Measurements from ENCODE around the gene CLIP2.
"Not testable (repeated sequence)": the region's sequence is repeated elsewhere in the genome, so short reads cannot be mapped to it uniquely, and the experiment has no call there.

CLIP2 gene

GRCh38 chr7:74345970-74346369 is 56.8 kb downstream of the CLIP2 start:
- DNase-seq (ENCODE audit: extremely low read depth, insufficient read length) = no peak
- H3K27me3 ChIP-seq (replicated peaks; ENCODE audit: control insufficient read depth, insufficient read depth, low read length) = no peaks in the 10 kb centered on the region
- no peak for TF ChIP-seq CTCF (IDR thresholded peaks at IDR 0.05; ENCODE audit: insufficient read depth, low read length, poor library complexity, severe bottlenecking)
- H3K4me3 ChIP-seq (replicated peaks; ENCODE audit: low read depth, low read length) = no peak overlapping the region
- H3K36me3 ChIP-seq (ENCODE audit: control insufficient read depth, insufficient read depth, low read length) = peaks cover 15% of the 10 kb centered on the region

- no peak for DNase-seq (ENCODE audit: extremely low read depth, insufficient read length)
- H3K4me3 ChIP-seq (replicated peaks; ENCODE audit: low read depth, low read length) = no peak overlapping the region
- H3K36me3 ChIP-seq (ENCODE audit: control insufficient read depth, insufficient read depth, low read length) = peaks cover 10% of the 10 kb centered on the region
- no peak for TF ChIP-seq CTCF (IDR thresholded peaks at IDR 0.05; ENCODE audit: insufficient read depth, low read length, poor library complexity, severe bottlenecking)
- no peaks in the 10 kb centered on the region for H3K27me3 ChIP-seq (replicated peaks; ENCODE audit: control insufficient read depth, insufficient read depth, low read length)
Observed at GRCh38 chr7:74349621-74350020, 60.4 kb downstream of the CLIP2 start.

GRCh38 chr7:74350751-74351150 is 61.5 kb downstream of the CLIP2 start:
- peaks cover 11% of the 10 kb centered on the region for H3K36me3 ChIP-seq (ENCODE audit: control insufficient read depth, insufficient read depth, low read length)
- TF ChIP-seq CTCF (IDR thresholded peaks at IDR 0.05; ENCODE audit: insufficient read depth, low read length, poor library complexity, severe bottlenecking) = no peak
- DNase-seq (ENCODE audit: extremely low read depth, insufficient read length) = no peak
- no peak overlapping the region for H3K4me3 ChIP-seq (replicated peaks; ENCODE audit: low read depth, low read length)
- H3K27me3 ChIP-seq (replicated peaks; ENCODE audit: control insufficient read depth, insufficient read depth, low read length) = no peaks in the 10 kb centered on the region

GRCh38 chr7:74351836-74352235 is 62.6 kb downstream of the CLIP2 start:
- no peak for TF ChIP-seq CTCF (IDR thresholded peaks at IDR 0.05; ENCODE audit: insufficient read depth, low read length, poor library complexity, severe bottlenecking)
- H3K4me3 ChIP-seq (replicated peaks; ENCODE audit: low read depth, low read length) = no peak overlapping the region
- peaks cover 15% of the 10 kb centered on the region for H3K36me3 ChIP-seq (ENCODE audit: control insufficient read depth, insufficient read depth, low read length)
- DNase-seq (ENCODE audit: extremely low read depth, insufficient read length) = no peak
- no peaks in the 10 kb centered on the region for H3K27me3 ChIP-seq (replicated peaks; ENCODE audit: control insufficient read depth, insufficient read depth, low read length)

GRCh38 chr7:74352551-74353138 is 63.4 kb downstream of the CLIP2 start:
- DNase-seq (ENCODE audit: extremely low read depth, insufficient read length) = not testable (repeated sequence)

GRCh38 chr7:74354009-74354408 is 64.8 kb downstream of the CLIP2 start:
- Histone ChIP-seq H3K27me3 (replicated peaks; ENCODE audit: control insufficient read depth, insufficient read depth, low read length) (no peaks in the 10 kb centered on the region), H3K4me3 (replicated peaks; ENCODE audit: low read depth, low read length) (no peak overlapping the region), H3K36me3 (ENCODE audit: control insufficient read depth, insufficient read depth, low read length) (peaks cover 20% of the 10 kb centered on the region)
- no peak for DNase-seq (ENCODE audit: extremely low read depth, insufficient read length)
- TF ChIP-seq CTCF (IDR thresholded peaks at IDR 0.05; ENCODE audit: insufficient read depth, low read length, poor library complexity, severe bottlenecking) = no peak

More at GRCh38 chr7:74352551-74353138, 63.4 kb downstream of the CLIP2 start:
- not testable (repeated sequence) for H3K27me3 ChIP-seq (replicated peaks; ENCODE audit: control insufficient read depth, insufficient read depth, low read length); H3K4me3 ChIP-seq (replicated peaks; ENCODE audit: low read depth, low read length)
- peaks cover 17% of the 10 kb centered on the region for H3K36me3 ChIP-seq (ENCODE audit: control insufficient read depth, insufficient read depth, low read length)

All from GM06990 (cell line).